Keratinocyte (primary cell): ENCODE results near the gene ANXA3. TPM values are rescaled to one million over a fixed set of nuclear protein-coding genes. Genes with fewer than 3 reads are reported as not detected.

Experiments used
- DNase-seq: peaks from one replicate; pipeline ENCODE4 v3.0.0-alpha.2; 2011; ENCODE audit warnings: low read depth, missing footprints, low spot score
- FAIRE-seq: peaks from 2 replicates; lab custom pipeline; 2011; peaks lifted over from hg19 to GRCh38; lab: Jason Lieb, UNC
- H2AFZ ChIP-seq: 2 replicates; pipeline ENCODE4 v1.6.0; 2012; ENCODE audit warnings: low read length, control low read depth, inconsistent platforms; ENCODE audit not compliant: control insufficient read depth
- H3K27ac ChIP-seq: 2 replicates; pipeline ENCODE4 v1.5.1; 2011; ENCODE audit warnings: low read length; ENCODE audit not compliant: control insufficient read depth, insufficient read depth
- H3K27me3 ChIP-seq: 3 replicates; pipeline ENCODE4 v1.6.0; 2011; ENCODE audit warnings: low read length; ENCODE audit not compliant: control insufficient read depth, insufficient read depth; ENCODE audit errors: extremely low read depth
- H3K36me3 ChIP-seq, 2 experiments: 2 replicates in 1 of 2; 3 replicates in 1 of 2; pipeline ENCODE4 v1.5.1; 2011; ENCODE audit warnings: low read length in 2 of 2, mild to moderate bottlenecking in 1 of 2; ENCODE audit not compliant: control insufficient read depth in 2 of 2, insufficient read depth in 2 of 2; ENCODE audit errors: extremely low read depth in 1 of 2
- H3K4me1 ChIP-seq: 3 replicates; pipeline ENCODE4 v1.5.1; 2011; ENCODE audit warnings: low read length; ENCODE audit not compliant: control insufficient read depth, insufficient read depth; ENCODE audit errors: extremely low read depth
- H3K4me2 ChIP-seq: 3 replicates; pipeline ENCODE4 v1.6.0; 2011; ENCODE audit warnings: low read depth, low read length; ENCODE audit not compliant: control insufficient read depth, insufficient read depth; ENCODE audit errors: extremely low read depth
- H3K4me3 ChIP-seq, 3 experiments: fragments of 200-600 bp in 1 of 3; sonication (generic) in 1 of 3; 2 replicates in 2 of 3; 3 replicates in 1 of 3; pipeline ENCODE4 v1.5.1; 2011 to 2016; ENCODE audit warnings: low read length in 3 of 3, mild to moderate bottlenecking in 3 of 3, control low read depth in 2 of 3, inconsistent platforms in 1 of 3, low read depth in 1 of 3, mixed read lengths in 1 of 3, mixed run types in 1 of 3, moderate library complexity in 1 of 3; ENCODE audit not compliant: control insufficient read depth in 2 of 3, insufficient read depth in 2 of 3; ENCODE audit errors: extremely low read depth in 1 of 3
- H3K79me2 ChIP-seq: 2 replicates; pipeline ENCODE4 v1.6.0; 2012; ENCODE audit warnings: low read length; ENCODE audit not compliant: control insufficient read depth, insufficient read depth
- H3K9ac ChIP-seq: 3 replicates; pipeline ENCODE4 v1.6.0; 2011; ENCODE audit warnings: low read length; ENCODE audit not compliant: control insufficient read depth, insufficient read depth; ENCODE audit errors: extremely low read depth
- H3K9me1 ChIP-seq: 3 replicates; pipeline ENCODE4 v1.6.0; 2011; ENCODE audit warnings: low read length; ENCODE audit not compliant: control insufficient read depth, insufficient read depth; ENCODE audit errors: extremely low read depth
- H3K9me3 ChIP-seq: 2 replicates; pipeline ENCODE4 v1.5.1; 2012; ENCODE audit warnings: low read depth, low read length; ENCODE audit not compliant: control insufficient read depth
- H4K20me1 ChIP-seq: 3 replicates; pipeline ENCODE4 v1.6.0; 2011; ENCODE audit warnings: low read length; ENCODE audit not compliant: control insufficient read depth, insufficient read depth; ENCODE audit errors: extremely low read depth
- EZH2 ChIP-seq: IDR thresholded peaks from one replicate; pipeline ENCODE4 v1.6.1; 2012; ENCODE audit warnings: inconsistent platforms, mild to moderate bottlenecking, low read length, moderate library complexity
- dilution Hi-C: fragments of 300-500 bp; cut with MboI; formaldehyde crosslinking; loops from one replicate; pipeline ENCODE4 v1.7.0; 2020; ENCODE audit warnings: low sequenced_read_pairs; ENCODE audit not compliant: extremely low pct_ligation_motif_present
- polyA plus RNA-seq, 5 experiments: library from polyadenylated mRNA; depleted of rRNA in 3 of 5; stranded (reverse) in 3 of 5; stranded (forward) in 1 of 5; unstranded in 1 of 5; fragments of >200 nt; gene quantifications; 1 replicate in 1 of 5; 2 replicates in 3 of 5; 3 replicates in 1 of 5; pipeline versions ENCODE4 v1.2.1 to v1.2.3, GENCODE V29; 2011 to 2012; ENCODE audit warnings: missing spikeins in 2 of 5, low read depth in 1 of 5, low replicate concordance in 1 of 5
- small RNA-seq, 3 experiments: library from RNA; depleted of rRNA; stranded (forward); fragments of <200 nt; gene quantifications; one replicate each; pipeline ENCODE3, GENCODE V24; 2012; ENCODE audit warnings: low read depth in 3 of 3, low replicate concordance in 1 of 3; ENCODE audit not compliant: insufficient read length in 3 of 3
- TF ChIP-seq, protein P1 (sequence below), 3 experiments: IDR thresholded peaks in 1 of 3; conservative IDR thresholded peaks in 1 of 3; optimal IDR thresholded peaks in 1 of 3; 2 replicates in 2 of 3; 3 replicates in 1 of 3; pipeline versions ENCODE3 to v1.5.1; 2011; ENCODE audit warnings: low read length in 3 of 3, mild to moderate bottlenecking in 3 of 3, moderate library complexity in 2 of 3, control low read depth in 1 of 3, inconsistent platforms in 1 of 3; ENCODE audit not compliant: insufficient read depth in 2 of 3; ENCODE audit errors: extremely low read depth in 1 of 3

The ANXA3 gene
- polyA plus RNA-seq, 1 donor (not counting 4 experiments of a cell fraction or from before 2014, with no cell fraction given), result 463 TPM

GRCh38 chr4:78659264-78659663 lies 107.7 kb downstream of the ANXA3 start:
- TF ChIP-seq, protein P1, sequence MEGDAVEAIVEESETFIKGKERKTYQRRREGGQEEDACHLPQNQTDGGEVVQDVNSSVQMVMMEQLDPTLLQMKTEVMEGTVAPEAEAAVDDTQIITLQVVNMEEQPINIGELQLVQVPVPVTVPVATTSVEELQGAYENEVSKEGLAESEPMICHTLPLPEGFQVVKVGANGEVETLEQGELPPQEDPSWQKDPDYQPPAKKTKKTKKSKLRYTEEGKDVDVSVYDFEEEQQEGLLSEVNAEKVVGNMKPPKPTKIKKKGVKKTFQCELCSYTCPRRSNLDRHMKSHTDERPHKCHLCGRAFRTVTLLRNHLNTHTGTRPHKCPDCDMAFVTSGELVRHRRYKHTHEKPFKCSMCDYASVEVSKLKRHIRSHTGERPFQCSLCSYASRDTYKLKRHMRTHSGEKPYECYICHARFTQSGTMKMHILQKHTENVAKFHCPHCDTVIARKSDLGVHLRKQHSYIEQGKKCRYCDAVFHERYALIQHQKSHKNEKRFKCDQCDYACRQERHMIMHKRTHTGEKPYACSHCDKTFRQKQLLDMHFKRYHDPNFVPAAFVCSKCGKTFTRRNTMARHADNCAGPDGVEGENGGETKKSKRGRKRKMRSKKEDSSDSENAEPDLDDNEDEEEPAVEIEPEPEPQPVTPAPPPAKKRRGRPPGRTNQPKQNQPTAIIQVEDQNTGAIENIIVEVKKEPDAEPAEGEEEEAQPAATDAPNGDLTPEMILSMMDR (optimal IDR thresholded peaks at IDR 0.05 in 1 of 3, IDR thresholded peaks at IDR 0.05 in 1 of 3, conservative IDR thresholded peaks at IDR 0.05 in 1 of 3; ENCODE audit: extremely low read depth in 1 of 3, insufficient read depth in 2 of 3, low read length in 3 of 3), result no peak
- Histone ChIP-seq H3K4me1 (peaks cover 6% of the 10 kb centered on the region), H4K20me1 (no peaks in the 10 kb centered on the region), H3K9me1 (no peaks in the 10 kb centered on the region), H3K27ac (no peak overlapping the region), H3K9me3 (no peaks in the 10 kb centered on the region), H3K4me2 (no peak overlapping the region), H3K36me3 (no peaks in the 10 kb centered on the region), H3K79me2 (no peaks in the 10 kb centered on the region), H3K4me3 (no peak overlapping the region), H3K27me3 (no peaks in the 10 kb centered on the region), H2AFZ (no peak overlapping the region), H3K9ac (no peak overlapping the region)
- no peak for DNase-seq
- dilution Hi-C loops, result no loop called here
- no peak for FAIRE-seq

GRCh38 chr4:78659665-78660064 lies 108.1 kb downstream of the ANXA3 start:
- Histone ChIP-seq H3K79me2 (no peaks in the 10 kb centered on the region), H3K27ac (no peak overlapping the region), H3K9ac (no peak overlapping the region), H3K9me3 (no peaks in the 10 kb centered on the region), H3K4me3 (no peak overlapping the region), H4K20me1 (no peaks in the 10 kb centered on the region), H3K4me2 (no peak overlapping the region), H3K9me1 (no peaks in the 10 kb centered on the region), H3K27me3 (no peaks in the 10 kb centered on the region), H2AFZ (no peak overlapping the region), H3K36me3 (no peaks in the 10 kb centered on the region), H3K4me1 (peaks cover 6% of the 10 kb centered on the region)
- no peak for DNase-seq
- no peak for TF ChIP-seq EZH2
- TF ChIP-seq, protein P1 (optimal IDR thresholded peaks at IDR 0.05 in 1 of 3, IDR thresholded peaks at IDR 0.05 in 1 of 3, conservative IDR thresholded peaks at IDR 0.05 in 1 of 3; ENCODE audit: extremely low read depth in 1 of 3, insufficient read depth in 2 of 3, low read length in 3 of 3), result no peak
- no peak for FAIRE-seq
- dilution Hi-C loops, result no loop called here

Small RNAs within 50 kb of the gene (small RNA-seq; reads per million reads assigned to genes)
- gene HIGD1AP13 (0 reads per million in 3 experiments), gene RF00019 (0 reads per million in 3 experiments)

Other genes starting within 250 kb of the ANXA3 start
- 27.0 to 35.4 TPM (median 27.4 TPM) in 3 replicates for gene BMP2K, start 224.6 kb downstream of the ANXA3 start, polyA plus RNA-seq